Fibroblast of mammary gland (primary cell): ENCODE measurements around the gene FGF12.
"Not testable (repeated sequence)": the region's sequence is repeated elsewhere in the genome, so short reads cannot be mapped to it uniquely, and the experiment has no call there.

Experiments used
- DNase-seq: peaks from one replicate; pipeline ENCODE4 v3.0.0-alpha.2; 2010; ENCODE audit warnings: low read depth
- H3K4me3 ChIP-seq: 2 replicates; pipeline ENCODE4 v1.5.1; 2011; ENCODE audit warnings: low read depth, mild to moderate bottlenecking, low read length, moderate library complexity; ENCODE audit not compliant: control insufficient read depth
- CTCF ChIP-seq: conservative IDR thresholded peaks from 2 replicates; pipeline ENCODE4 v1.5.1; 2011; ENCODE audit warnings: low read depth, low read length, inconsistent platforms; ENCODE audit not compliant: control insufficient read depth, insufficient read depth

The FGF12 gene

GRCh38 chr3:192747145-192747544, 19.8 kb upstream of the FGF12 start:
- DNase-seq: no peak
- TF ChIP-seq CTCF: no peak
- no peak overlapping the region for H3K4me3 ChIP-seq

- no peak overlapping the region for H3K4me3 ChIP-seq
- DNase-seq: no peak
- no peak for TF ChIP-seq CTCF
Observed at GRCh38 chr3:192745150-192745549, 17.8 kb upstream of the FGF12 start.

GRCh38 chr3:192744604-192745003, 17.3 kb upstream of the FGF12 start:
- DNase-seq, H3K4me3 ChIP-seq: not testable (repeated sequence)

- DNase-seq: no peak
- H3K4me3 ChIP-seq: no peak overlapping the region
- no peak for TF ChIP-seq CTCF
Observed at GRCh38 chr3:192737506-192737905, 10.2 kb upstream of the FGF12 start.

- H3K4me3 ChIP-seq: no peak overlapping the region
- TF ChIP-seq CTCF: no peak
- no peak for DNase-seq
Observed at GRCh38 chr3:192731233-192731632, 3.9 kb upstream of the FGF12 start.

GRCh38 chr3:192726385-192726784, 956 bp downstream of the FGF12 start:
- no peak for DNase-seq
- H3K4me3 ChIP-seq: no peak overlapping the region
- no peak for TF ChIP-seq CTCF

GRCh38 chr3:192719964-192720363, 7.4 kb downstream of the FGF12 start:
- no peak for DNase-seq
- no peak overlapping the region for H3K4me3 ChIP-seq
- no peak for TF ChIP-seq CTCF
